Measurements from ENCODE around the gene PMEPA1.

- TF ChIP-seq EZH2phosphoT487 (IDR thresholded peaks at IDR 0.05; ENCODE audit: insufficient read depth, low read depth) = no peak
- no peak for TF ChIP-seq EZH2 (IDR thresholded peaks at IDR 0.05; ENCODE audit: insufficient read depth, poor library complexity, severe bottlenecking)
Observed at GRCh38 chr20:57617079-57617795, 92.6 kb downstream of the PMEPA1 start.
